IMR-90 (cell line): ENCODE data around the gene SBF1. TPM values are rescaled to one million over a fixed set of nuclear protein-coding genes. Genes with fewer than 3 reads are reported as not detected.

Experiments
- ATAC-seq: fragments of 200-7000 bp; cut with Tn5 transposase; 2 replicates; pipeline ENCODE4 v1.9.1; 2020; ENCODE audit warnings: low read depth, mild to moderate bottlenecking, moderate library complexity
- BruUV-seq: library from RNA; stranded (reverse); fragments of 400-500 nt; replicated peaks from 2 replicates; lab custom pipeline; 2021; lab: Mats Ljungman, UMichigan
- CTCF ChIA-PET: fragments of 300-600 bp; formaldehyde crosslinking; extraction: SDS; loops from one replicate; lab custom pipeline; 2021; ENCODE audit warnings: antibody characterized with exemption; lab: Yijun Ruan, JAX
- POLR2A ChIA-PET: fragments of 300-600 bp; sonication (Branson Sonifier 250); formaldehyde crosslinking; loops from one replicate; lab custom pipeline; 2022; ENCODE audit warnings: antibody characterized with exemption; ENCODE audit not compliant: unreplicated experiment; lab: Charles Lee
- DNase-seq: peaks from one replicate; pipeline ENCODE4 v3.0.0; 2013
- H2AFZ ChIP-seq: replicated peaks from 2 replicates; pipeline ENCODE3; 2013; ENCODE audit warnings: low read length, mild to moderate bottlenecking; ENCODE audit not compliant: poor library complexity
- H2AK5ac ChIP-seq: 2 replicates; pipeline ENCODE4 v1.6.1; 2013; ENCODE audit warnings: low read depth, low read length, inconsistent platforms
- H2AK9ac ChIP-seq: replicated peaks from 2 replicates; pipeline ENCODE3; 2013; ENCODE audit warnings: mild to moderate bottlenecking, low read depth, low read length, moderate library complexity; ENCODE audit not compliant: poor library complexity
- H2BK120ac ChIP-seq: 2 replicates; pipeline ENCODE4 v1.6.1; 2013; ENCODE audit warnings: low read depth, low read length, inconsistent platforms
- H2BK15ac ChIP-seq: 3 replicates; pipeline ENCODE4 v1.6.1; 2013; ENCODE audit warnings: low read depth, low read length, inconsistent platforms
- H2BK20ac ChIP-seq: 2 replicates; pipeline ENCODE4 v1.6.1; 2013; ENCODE audit warnings: low read depth, mild to moderate bottlenecking, inconsistent platforms, low read length, moderate library complexity
- H2BK5ac ChIP-seq: 2 replicates; pipeline ENCODE4 v1.6.1; 2013; ENCODE audit warnings: mild to moderate bottlenecking, low read depth, low read length, inconsistent platforms; ENCODE audit not compliant: poor library complexity, severe bottlenecking
- H3K14ac ChIP-seq: replicated peaks from 2 replicates; pipeline ENCODE4 v1.6.1; 2013; ENCODE audit warnings: low read depth, low read length, inconsistent platforms
- H3K18ac ChIP-seq: 2 replicates; pipeline ENCODE4 v1.6.1; 2013; ENCODE audit warnings: low read depth, low read length, control low read depth
- H3K23ac ChIP-seq: 2 replicates; pipeline ENCODE4 v1.6.1; 2013; ENCODE audit warnings: low read depth, low read length, inconsistent platforms
- H3K27ac ChIP-seq: 2 replicates; pipeline ENCODE4 v1.5.1; 2013; ENCODE audit warnings: mild to moderate bottlenecking, control low read depth, low read length; ENCODE audit not compliant: insufficient read depth
- H3K27me3 ChIP-seq: 2 replicates; pipeline ENCODE4 v1.6.1; 2013; ENCODE audit warnings: low read length; ENCODE audit not compliant: control insufficient read depth, insufficient read depth
- H3K36me3 ChIP-seq: 2 replicates; pipeline ENCODE4 v1.6.1; 2013; ENCODE audit warnings: low read length, mixed read lengths; ENCODE audit not compliant: control insufficient read depth, insufficient read depth
- H3K4ac ChIP-seq: 2 replicates; pipeline ENCODE4 v1.6.1; 2013; ENCODE audit warnings: low read depth, low read length, inconsistent platforms
- H3K4me1 ChIP-seq: 2 replicates; pipeline ENCODE4 v1.6.1; 2013; ENCODE audit warnings: low read length, mixed read lengths; ENCODE audit not compliant: control insufficient read depth, insufficient read depth
- H3K4me2 ChIP-seq: 2 replicates; pipeline ENCODE4 v1.6.1; 2013; ENCODE audit warnings: low read depth, mild to moderate bottlenecking, control low read depth, low read length, moderate library complexity
- H3K4me3 ChIP-seq: 2 replicates; pipeline ENCODE4 v1.5.1; 2013; ENCODE audit warnings: low read depth, mild to moderate bottlenecking, control low read depth, low read length, moderate library complexity; ENCODE audit not compliant: insufficient read depth
- H3K56ac ChIP-seq: 2 replicates; pipeline ENCODE4 v1.6.1; 2013; ENCODE audit warnings: low read length, inconsistent platforms; ENCODE audit not compliant: insufficient read depth; ENCODE audit errors: extremely low read depth
- H3K79me1 ChIP-seq, 2 experiments: 2 replicates each; pipeline ENCODE4 v1.6.1; 2013; ENCODE audit warnings: low read length in 2 of 2, inconsistent platforms in 1 of 2, low read depth in 1 of 2
- H3K9ac ChIP-seq: 2 replicates; pipeline ENCODE4 v1.6.1; 2013; ENCODE audit warnings: low read depth, low read length, control low read depth
- H3K9me1 ChIP-seq: 2 replicates; pipeline ENCODE4 v1.6.1; 2013; ENCODE audit warnings: low read length, inconsistent platforms; ENCODE audit not compliant: insufficient read depth
- H3K9me3 ChIP-seq: 2 replicates; pipeline ENCODE4 v1.6.1; 2013; ENCODE audit warnings: low read length; ENCODE audit not compliant: control insufficient read depth, insufficient read depth
- H4K20me1 ChIP-seq: 2 replicates; pipeline ENCODE4 v1.6.1; 2013; ENCODE audit warnings: low read length, inconsistent platforms; ENCODE audit not compliant: insufficient read depth
- H4K5ac ChIP-seq: 2 replicates; pipeline ENCODE4 v1.6.1; 2013; ENCODE audit warnings: mild to moderate bottlenecking, low read depth, low read length, control low read depth
- H4K8ac ChIP-seq, 2 experiments: 2 replicates each; pipeline ENCODE4 v1.6.1; 2013; ENCODE audit warnings: low read depth in 2 of 2, low read length in 2 of 2, control low read depth in 1 of 2, inconsistent platforms in 1 of 2
- H4K91ac ChIP-seq: 2 replicates; pipeline ENCODE4 v1.6.1; 2013; ENCODE audit warnings: low read depth, low read length, inconsistent platforms; ENCODE audit not compliant: insufficient read depth
- BHLHE40 ChIP-seq: fragments of 150-350 bp; IDR thresholded peaks from 2 replicates; pipeline ENCODE4 v1.6.1; 2016; ENCODE audit warnings: mild to moderate bottlenecking, low read depth, low read length
- CEBPB ChIP-seq: IDR thresholded peaks from 2 replicates; pipeline ENCODE4 v1.6.1; 2012; ENCODE audit warnings: low read depth, low read length, improper control_type of control experiment
- CHD1 ChIP-seq: IDR thresholded peaks from 2 replicates; pipeline ENCODE4 v1.6.1; 2012; ENCODE audit warnings: low read depth, low read length, improper control_type of control experiment
- CTCF ChIP-seq: conservative IDR thresholded peaks from 2 replicates; pipeline ENCODE4 v1.5.1; 2012; ENCODE audit warnings: mild to moderate bottlenecking, low read depth, low read length, improper control_type of control experiment
- ELK1 ChIP-seq: fragments of 150-350 bp; IDR thresholded peaks from 2 replicates; pipeline ENCODE4 v1.6.1; 2016; ENCODE audit warnings: low read depth, mild to moderate bottlenecking, low read length, moderate library complexity, borderline replicate concordance
- FOS ChIP-seq: fragments of 150-350 bp; IDR thresholded peaks from 2 replicates; pipeline ENCODE4 v1.6.1; 2016; ENCODE audit warnings: low read depth, low read length
- MAZ ChIP-seq: IDR thresholded peaks from 2 replicates; pipeline ENCODE4 v1.6.1; 2012; ENCODE audit warnings: low read depth, mild to moderate bottlenecking, low read length, improper control_type of control experiment, moderate library complexity, borderline replicate concordance
- MXI1 ChIP-seq: IDR thresholded peaks from 2 replicates; pipeline ENCODE4 v1.6.1; 2012; ENCODE audit warnings: low read depth, mild to moderate bottlenecking, low read length, moderate library complexity, borderline replicate concordance
- NFE2L2 ChIP-seq: fragments of 150-350 bp; IDR thresholded peaks from 2 replicates; pipeline ENCODE4 v1.6.1; 2016; ENCODE audit warnings: low read depth, mild to moderate bottlenecking, low read length
- RAD21 ChIP-seq: IDR thresholded peaks from 2 replicates; pipeline ENCODE4 v1.6.1; 2012; ENCODE audit warnings: low read length, improper control_type of control experiment
- RCOR1 ChIP-seq: IDR thresholded peaks from 2 replicates; pipeline ENCODE4 v1.6.1; 2012; ENCODE audit warnings: mild to moderate bottlenecking, low read length, improper control_type of control experiment; ENCODE audit not compliant: insufficient replicate concordance
- RFX5 ChIP-seq: IDR thresholded peaks from 2 replicates; pipeline ENCODE4 v1.8.0; 2012; ENCODE audit warnings: low read depth, mild to moderate bottlenecking, low read length, moderate library complexity
- WGBS, 2 experiments: methylation state at CpG; one replicate each; pipeline versions ENCODE4 v1.1.5 to v1.1.7; 2013; ENCODE audit warnings: missing lambda C conversion rate in 2 of 2; ENCODE audit not compliant: insufficient read length in 1 of 2; ENCODE audit errors: extremely low coverage in 2 of 2; 5-methylcytosine and 5-hydroxymethylcytosine counted together
- dilution Hi-C: fragments of 300-500 bp; cut with HindIII; formaldehyde crosslinking; loops from one replicate; pipeline ENCODE4 v1.14.3; 2018; ENCODE audit warnings: low sequenced_read_pairs; ENCODE audit not compliant: unreplicated experiment
- in situ Hi-C: fragments of 300-500 bp; cut with MboI; formaldehyde crosslinking; loops from 3 replicates; pipeline ENCODE4 v1.14.3; 2019; ENCODE audit warnings: low sequenced_read_pairs, inconsistent platforms, mixed read lengths
- intact Hi-C: fragments of 100-400 bp; cut with micrococcal nuclease; formaldehyde crosslinking; loops from 2 replicates; pipeline ENCODE4 v1.10.0; 2022
- polyA plus RNA-seq, 3 experiments: library from polyadenylated mRNA; depleted of rRNA; stranded (reverse); fragments of >200 nt; gene quantifications; 2 replicates each; pipeline ENCODE4 v1.2.3, GENCODE V29; 2012; ENCODE audit warnings: low replicate concordance in 1 of 3
- total RNA-seq: library from RNA; depleted of rRNA; stranded (reverse); fragments of >200 nt; gene quantifications from 2 replicates; pipeline ENCODE4 v1.2.3, GENCODE V29; 2012

Gene SBF1
- total and polyA plus RNA-seq, 2 of the 4 experiments (the other 2 are of a cell fraction): 21.5 to 33.2 TPM

- Histone ChIP-seq H3K18ac (no peak overlapping the region), H3K4me3 (no peak overlapping the region), H2BK15ac (no peak overlapping the region), H2BK20ac (no peak overlapping the region), H4K8ac (no peak overlapping the region), H2BK5ac (no peak overlapping the region), H3K4me1 (no peaks in the 10 kb centered on the region), H3K79me1 (peaks cover 30 to 41% of the 10 kb centered on the region in 2 experiments), H2AFZ (no peak overlapping the region), H3K4me2 (no peak overlapping the region), H4K20me1 (peaks cover 4% of the 10 kb centered on the region), H4K5ac (no peak overlapping the region), H3K4ac (no peak overlapping the region), H3K14ac (no peak overlapping the region), H3K56ac (no peak overlapping the region), H3K9ac (no peak overlapping the region), H2AK9ac (no peak overlapping the region), H3K36me3 (peaks cover 31% of the 10 kb centered on the region), H3K9me3 (no peaks in the 10 kb centered on the region), H3K27ac (no peak overlapping the region), H2AK5ac (no peak overlapping the region), H3K27me3 (no peaks in the 10 kb centered on the region), H4K91ac (no peak overlapping the region), H3K23ac (no peak overlapping the region), H3K9me1 (peaks cover 3% of the 10 kb centered on the region; the same call in 1 of the 2 replicates), H2BK120ac (no peak overlapping the region)
- ChIA-PET CTCF (no interaction called here), POLR2A (no interaction called here)
- no TSS peak for BruUV-seq
- ATAC-seq: no peak
- dilution Hi-C loops: no loop called here
- no peak for TF ChIP-seq CTCF
- no peak for TF ChIP-seq RAD21
- no peak for TF ChIP-seq NFE2L2
- no peak for TF ChIP-seq FOS
- TF ChIP-seq MXI1: no peak
- no peak for TF ChIP-seq CHD1
- TF ChIP-seq MAZ: no peak
- no peak for TF ChIP-seq RCOR1
- TF ChIP-seq CEBPB: no peak
- no peak for TF ChIP-seq ELK1
- TF ChIP-seq RFX5: no peak
- TF ChIP-seq BHLHE40: no peak
- WGBS, 2 experiments: 79% methylated on average over 3 of the region's 16 CpGs; no CpG with 5 or more reads in 1 of the 2 experiments
- intact Hi-C loops: no loop called here
- no peak for DNase-seq
- in situ Hi-C loops: no loop called here
These were observed 42.1 kb upstream of the SBF1 start for GRCh38 chr22:50516891-50517290.
